HepG2 (cell line): ENCODE data around the gene RAC3. TPM values are rescaled to one million over a fixed set of nuclear protein-coding genes. Genes with fewer than 3 reads are reported as not detected.

Source experiments
- ARNT ChIP-seq: fragments of 450-650 bp; IDR thresholded peaks from 2 replicates; pipeline ENCODE4 v1.6.1; 2017
- BRF2 ChIP-seq: sonication (generic); formaldehyde crosslinking; IDR thresholded peaks from 2 replicates; pipeline ENCODE4 v1.8.1; 2022; ENCODE audit warnings: mild to moderate bottlenecking, missing genetic modification reagents
- CTCF ChIP-seq: sonication (generic); formaldehyde crosslinking; IDR thresholded peaks from 2 replicates; pipeline ENCODE4 v1.5.0; 2020; ENCODE audit warnings: mild to moderate bottlenecking, missing genetic modification reagents, moderate library complexity
- DNMT1 ChIP-seq: sonication (generic); formaldehyde crosslinking; IDR thresholded peaks from 2 replicates; pipeline ENCODE4 v1.5.1; 2020; ENCODE audit warnings: mild to moderate bottlenecking, missing genetic modification reagents
- FOXK2 ChIP-seq: fragments of 450-650 bp; IDR thresholded peaks from 2 replicates; pipeline ENCODE4 v1.6.1; 2016
- IRF2 ChIP-seq: IDR thresholded peaks from 2 replicates; pipeline ENCODE4 v1.6.1; 2018; ENCODE audit warnings: missing genetic modification reagents, missing compliant biosample characterization
- IRF9 ChIP-seq: sonication (generic); formaldehyde crosslinking; IDR thresholded peaks from 2 replicates; pipeline ENCODE4 v1.8.0; 2022; ENCODE audit warnings: missing genetic modification reagents, mild to moderate bottlenecking, borderline replicate concordance
- KDM1A ChIP-seq: IDR thresholded peaks from 2 replicates; pipeline ENCODE4 v1.6.1; 2016; ENCODE audit warnings: missing compliant biosample characterization
- MIER2 ChIP-seq: IDR thresholded peaks from 2 replicates; pipeline ENCODE4 v1.6.1; 2016; ENCODE audit warnings: missing biosample characterization, missing genetic modification reagents
- MZF1 ChIP-seq: sonication (generic); formaldehyde crosslinking; IDR thresholded peaks from 2 replicates; pipeline ENCODE4 v1.8.1; 2023; ENCODE audit warnings: mild to moderate bottlenecking, missing genetic modification reagents, borderline replicate concordance
- NR2F2 ChIP-seq: IDR thresholded peaks from 2 replicates; pipeline ENCODE4 v1.6.1; 2012; ENCODE audit warnings: low read depth, inconsistent platforms, borderline replicate concordance
- RBFOX2 ChIP-seq: fragments of 200-400 bp; formaldehyde crosslinking; IDR thresholded peaks from 2 replicates; pipeline ENCODE4 v1.6.1; 2017; ENCODE audit warnings: low read depth, mild to moderate bottlenecking, low read length
- RBM22 ChIP-seq: fragments of 200-400 bp; formaldehyde crosslinking; optimal IDR thresholded peaks from 2 replicates; pipeline ENCODE3; 2017; ENCODE audit warnings: mild to moderate bottlenecking, low read length, moderate library complexity
- RFX5 ChIP-seq: IDR thresholded peaks from 2 replicates; pipeline ENCODE4 v1.6.1; 2011; ENCODE audit warnings: low read depth, low read length, improper control_type of control experiment
- SIN3A ChIP-seq: IDR thresholded peaks from 2 replicates; pipeline ENCODE4 v1.6.1; 2011; ENCODE audit warnings: low read depth, mild to moderate bottlenecking, control low read depth, low read length, borderline replicate concordance
- SP1 ChIP-seq, 2 experiments: fragments of 450-650 bp in 1 of 2; sonication (generic) in 1 of 2; formaldehyde crosslinking in 1 of 2; IDR thresholded peaks; 2 replicates each; pipeline versions ENCODE4 v1.4.0 to v1.6.1; 2016 to 2020; ENCODE audit warnings: missing genetic modification reagents in 1 of 2
- TEF ChIP-seq: sonication (generic); formaldehyde crosslinking; IDR thresholded peaks from 2 replicates; pipeline ENCODE4 v1.5.0; 2020; ENCODE audit warnings: missing genetic modification reagents
- WIZ ChIP-seq: sonication (generic); formaldehyde crosslinking; IDR thresholded peaks from 2 replicates; pipeline ENCODE4 v1.5.1; 2020; ENCODE audit warnings: mild to moderate bottlenecking, missing genetic modification reagents
- ZBTB7B ChIP-seq: sonication (generic); formaldehyde crosslinking; IDR thresholded peaks from 2 replicates; pipeline ENCODE4 v1.4.0; 2020; ENCODE audit warnings: missing genetic modification reagents
- ZFP91 ChIP-seq: sonication (generic); formaldehyde crosslinking; IDR thresholded peaks from 2 replicates; pipeline ENCODE4 v1.9.0; 2022; ENCODE audit warnings: missing genetic modification reagents, mild to moderate bottlenecking, borderline replicate concordance
- ZFYVE20 ChIP-seq: sonication (generic); formaldehyde crosslinking; IDR thresholded peaks from 2 replicates; pipeline ENCODE4 v1.8.0; 2023; ENCODE audit warnings: low read depth, mild to moderate bottlenecking, moderate library complexity, missing genetic modification reagents, borderline replicate concordance
- ZNF460 ChIP-seq: sonication (generic); formaldehyde crosslinking; IDR thresholded peaks from 2 replicates; pipeline ENCODE4 v1.5.1; 2020; ENCODE audit warnings: missing genetic modification reagents, mild to moderate bottlenecking, borderline replicate concordance
- ZNF547 ChIP-seq: sonication (generic); formaldehyde crosslinking; IDR thresholded peaks from 2 replicates; pipeline ENCODE4 v1.5.1; 2020; ENCODE audit warnings: mild to moderate bottlenecking, missing genetic modification reagents
- ZNF788 ChIP-seq: sonication (generic); formaldehyde crosslinking; IDR thresholded peaks from 2 replicates; pipeline ENCODE4 v1.5.0; 2020; ENCODE audit warnings: mild to moderate bottlenecking, missing genetic modification reagents, borderline replicate concordance
- ZNF879 ChIP-seq: sonication (generic); formaldehyde crosslinking; IDR thresholded peaks from 2 replicates; pipeline ENCODE4 v1.8.1; 2023; ENCODE audit warnings: missing genetic modification reagents
- polyA plus RNA-seq, 8 experiments: library from polyadenylated mRNA; depleted of rRNA in 3 of 8; stranded (reverse) in 7 of 8; unstranded in 1 of 8; fragments of >200 nt; fragmentation: Illumina TruSeq in 4 of 8; extraction: Trizol in 4 of 8; gene quantifications; 2 replicates each; pipeline versions ENCODE4 v1.2.1 to v1.2.3, GENCODE V29; 2011 to 2016; ENCODE audit warnings: low read depth in 4 of 8, missing spikeins in 1 of 8, mixed read lengths in 1 of 8; ENCODE audit not compliant: insufficient read depth in 1 of 8
- total RNA-seq, 5 experiments: library from RNA; depleted of rRNA; stranded (reverse); fragments of >200 nt; fragmentation: Illumina TruSeq; extraction: Trizol; gene quantifications; 2 replicates each; pipeline ENCODE4 v1.2.3, GENCODE V29; 2016; ENCODE audit warnings: low read depth in 1 of 5

The RAC3 gene
- total and polyA plus RNA-seq, 2 of the 13 experiments (the other 11 are each of a cell fraction or from before 2014, with no cell fraction given) = 10.5 to 21.3 TPM

GRCh38 chr17:82077617-82078358 is 46.3 kb downstream of the RAC3 start (continued):
- TF ChIP-seq ZNF788 (CRISPR knock-in tag) (no peak), NR2F2 (peak; percentile 25; the same call in 1 of the 2 replicates), MZF1 (CRISPR knock-in tag) (no peak), FOXK2 (no peak), MIER2 (no peak), RBFOX2 (peak; percentile 90), WIZ (CRISPR knock-in tag) (0 out of 2 replicates have a peak, but pooled peaks have one; percentile 56), IRF9 (CRISPR knock-in tag) (no peak), RBM22 (peak; percentile 86), ARNT (no peak), KDM1A (CRISPR knock-in tag) (no peak), CTCF (CRISPR knock-in tag) (peak; percentile 58), SP1 (IDR thresholded peaks at IDR 0.05) (no peak), SP1 (CRISPR knock-in tag; IDR thresholded peaks at IDR 0.05) (no peak), BRF2 (peak; percentile 38; the same call in 1 of the 2 replicates), IRF2 (no peak), DNMT1 (CRISPR knock-in tag) (peak; percentile 63; the same call in 1 of the 2 replicates), ZBTB7B (0 out of 2 replicates have a peak, but pooled peaks have one; percentile 6), ZFP91 (CRISPR knock-in tag) (peak; percentile 12; the same call in 1 of the 2 replicates), TEF (no peak), ZNF879 (CRISPR knock-in tag) (no peak), ZNF460 (CRISPR knock-in tag) (no peak), RFX5 (no peak), SIN3A (0 out of 2 replicates have a peak, but pooled peaks have one; percentile 6), ZNF547 (CRISPR knock-in tag) (no peak), ZFYVE20 (CRISPR knock-in tag) (0 out of 2 replicates have a peak, but pooled peaks have one; percentile 7)
